HepG2 (cell line): Measurements from ENCODE around the gene TWF1. TPM values are rescaled to one million over a fixed set of nuclear protein-coding genes. Genes with fewer than 3 reads are reported as not detected.

Source experiments
- ARHGAP35 ChIP-seq: sonication (generic); formaldehyde crosslinking; IDR thresholded peaks from 2 replicates; pipeline ENCODE4 v1.9.0; 2022; ENCODE audit warnings: mild to moderate bottlenecking, inconsistent platforms, moderate library complexity, missing genetic modification reagents, borderline replicate concordance
- BRD4 ChIP-seq: sonication (generic); formaldehyde crosslinking; IDR thresholded peaks from 2 replicates; pipeline ENCODE4 v1.4.0; 2020; ENCODE audit warnings: missing genetic modification reagents
- MAX ChIP-seq: IDR thresholded peaks from 2 replicates; pipeline ENCODE4 v1.6.1; 2012; ENCODE audit warnings: inconsistent platforms
- NFKBIZ ChIP-seq: IDR thresholded peaks from 2 replicates; pipeline ENCODE4 v1.6.1; 2018; ENCODE audit warnings: missing genetic modification reagents, missing compliant biosample characterization
- NFYC ChIP-seq: IDR thresholded peaks from 2 replicates; pipeline ENCODE4 v1.6.1; 2016; ENCODE audit warnings: missing genetic modification reagents, missing compliant biosample characterization
- POGZ ChIP-seq: sonication (generic); formaldehyde crosslinking; IDR thresholded peaks from 2 replicates; pipeline ENCODE4 v1.4.0; 2020; ENCODE audit warnings: mild to moderate bottlenecking, missing genetic modification reagents
- POLR2A ChIP-seq, 2 experiments: IDR thresholded peaks; 2 replicates each; pipeline ENCODE4 v1.6.1; 2011; ENCODE audit warnings: low read depth in 2 of 2, low read length in 2 of 2, mild to moderate bottlenecking in 1 of 2, moderate library complexity in 1 of 2; ENCODE audit not compliant: insufficient read depth in 1 of 2
- REL ChIP-seq: sonication (generic); formaldehyde crosslinking; conservative IDR thresholded peaks from 2 replicates; pipeline ENCODE4 v1.8.0; 2022; ENCODE audit warnings: mild to moderate bottlenecking, missing genetic modification reagents, moderate library complexity
- SUZ12 ChIP-seq: fragments of 150-350 bp; IDR thresholded peaks from 2 replicates; pipeline ENCODE4 v1.6.1; 2014; ENCODE audit warnings: low read depth, low read length
- YEATS4 ChIP-seq: sonication (generic); formaldehyde crosslinking; IDR thresholded peaks from 2 replicates; pipeline ENCODE4 v1.4.0; 2020; ENCODE audit warnings: missing genetic modification reagents, borderline replicate concordance
- ZBTB42 ChIP-seq: sonication (generic); formaldehyde crosslinking; IDR thresholded peaks from 2 replicates; pipeline ENCODE4 v1.5.0; 2020; ENCODE audit warnings: mild to moderate bottlenecking, missing genetic modification reagents
- ZNF790 ChIP-seq: sonication (generic); formaldehyde crosslinking; IDR thresholded peaks from 2 replicates; pipeline ENCODE4 v1.8.0; 2022; ENCODE audit warnings: missing genetic modification reagents, mild to moderate bottlenecking, borderline replicate concordance
- ZNF883 ChIP-seq: sonication (generic); formaldehyde crosslinking; IDR thresholded peaks from 2 replicates; pipeline ENCODE4 v1.5.1; 2020; ENCODE audit warnings: mild to moderate bottlenecking, missing genetic modification reagents; ENCODE audit errors: not compliant biosample characterization
- polyA plus RNA-seq, 8 experiments: library from polyadenylated mRNA; depleted of rRNA in 3 of 8; stranded (reverse) in 7 of 8; unstranded in 1 of 8; fragments of >200 nt; fragmentation: Illumina TruSeq in 4 of 8; extraction: Trizol in 4 of 8; gene quantifications; 2 replicates each; pipeline versions ENCODE4 v1.2.1 to v1.2.3, GENCODE V29; 2011 to 2016; ENCODE audit warnings: low read depth in 4 of 8, missing spikeins in 1 of 8, mixed read lengths in 1 of 8; ENCODE audit not compliant: insufficient read depth in 1 of 8
- total RNA-seq, 5 experiments: library from RNA; depleted of rRNA; stranded (reverse); fragments of >200 nt; fragmentation: Illumina TruSeq; extraction: Trizol; gene quantifications; 2 replicates each; pipeline ENCODE4 v1.2.3, GENCODE V29; 2016; ENCODE audit warnings: low read depth in 1 of 5
- TF ChIP-seq, protein P1 (sequence below): sonication (generic); formaldehyde crosslinking; IDR thresholded peaks from 2 replicates; pipeline ENCODE4 v1.4.0; 2020; ENCODE audit warnings: mild to moderate bottlenecking, low read depth, missing genetic modification reagents
- TF ChIP-seq, protein P2 (sequence below): sonication (generic); formaldehyde crosslinking; IDR thresholded peaks from 2 replicates; pipeline ENCODE4 v1.4.0; 2020; ENCODE audit warnings: low read depth, mild to moderate bottlenecking, missing genetic modification reagents
- TF ChIP-seq, protein P3 (sequence below): sonication (generic); formaldehyde crosslinking; conservative IDR thresholded peaks from 2 replicates; pipeline ENCODE4 v1.4.0; 2020; ENCODE audit warnings: missing genetic modification reagents
- TF ChIP-seq, protein P4 (sequence below): sonication (generic); formaldehyde crosslinking; IDR thresholded peaks from 2 replicates; pipeline ENCODE4 v1.4.0; 2020; ENCODE audit warnings: missing genetic modification reagents, borderline replicate concordance

TWF1 gene
- total and polyA plus RNA-seq, 2 of the 13 experiments (the other 11 are each of a cell fraction or from before 2014, with no cell fraction given): 32.3 to 85.5 TPM

GRCh38 chr12:43805860-43806736 lies at the start of gene TWF1 (continued):
- 0 out of 2 replicates have a peak, but pooled peaks have one; percentile 46 for TF ChIP-seq ZBTB42 (CRISPR knock-in tag)
- peak; percentile 56; the same call in 1 of the 2 replicates for TF ChIP-seq MAX
- TF ChIP-seq, protein P1, sequence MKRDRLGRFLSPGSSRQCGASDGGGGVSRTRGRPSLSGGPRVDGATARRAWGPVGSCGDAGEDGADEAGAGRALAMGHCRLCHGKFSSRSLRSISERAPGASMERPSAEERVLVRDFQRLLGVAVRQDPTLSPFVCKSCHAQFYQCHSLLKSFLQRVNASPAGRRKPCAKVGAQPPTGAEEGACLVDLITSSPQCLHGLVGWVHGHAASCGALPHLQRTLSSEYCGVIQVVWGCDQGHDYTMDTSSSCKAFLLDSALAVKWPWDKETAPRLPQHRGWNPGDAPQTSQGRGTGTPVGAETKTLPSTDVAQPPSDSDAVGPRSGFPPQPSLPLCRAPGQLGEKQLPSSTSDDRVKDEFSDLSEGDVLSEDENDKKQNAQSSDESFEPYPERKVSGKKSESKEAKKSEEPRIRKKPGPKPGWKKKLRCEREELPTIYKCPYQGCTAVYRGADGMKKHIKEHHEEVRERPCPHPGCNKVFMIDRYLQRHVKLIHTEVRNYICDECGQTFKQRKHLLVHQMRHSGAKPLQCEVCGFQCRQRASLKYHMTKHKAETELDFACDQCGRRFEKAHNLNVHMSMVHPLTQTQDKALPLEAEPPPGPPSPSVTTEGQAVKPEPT (CRISPR knock-in tag): peak; percentile 41; the same call in 1 of the 2 replicates
- no peak for TF ChIP-seq POGZ (CRISPR knock-in tag)
- no peak for TF ChIP-seq ZNF790 (CRISPR knock-in tag)
- peak; percentile 67 to 81 for TF ChIP-seq POLR2A (IDR thresholded peaks at IDR 0.05; ENCODE audit: insufficient read depth in 1 of 2, low read depth in 2 of 2, low read length in 2 of 2)
- TF ChIP-seq NFYC: no peak
- TF ChIP-seq NFKBIZ: no peak
- TF ChIP-seq REL (CRISPR knock-in tag): no peak
- peak; percentile 76 for TF ChIP-seq YEATS4 (CRISPR knock-in tag)
- peak; percentile 54; the same call in 1 of the 2 replicates for TF ChIP-seq ARHGAP35
- TF ChIP-seq, protein P2, sequence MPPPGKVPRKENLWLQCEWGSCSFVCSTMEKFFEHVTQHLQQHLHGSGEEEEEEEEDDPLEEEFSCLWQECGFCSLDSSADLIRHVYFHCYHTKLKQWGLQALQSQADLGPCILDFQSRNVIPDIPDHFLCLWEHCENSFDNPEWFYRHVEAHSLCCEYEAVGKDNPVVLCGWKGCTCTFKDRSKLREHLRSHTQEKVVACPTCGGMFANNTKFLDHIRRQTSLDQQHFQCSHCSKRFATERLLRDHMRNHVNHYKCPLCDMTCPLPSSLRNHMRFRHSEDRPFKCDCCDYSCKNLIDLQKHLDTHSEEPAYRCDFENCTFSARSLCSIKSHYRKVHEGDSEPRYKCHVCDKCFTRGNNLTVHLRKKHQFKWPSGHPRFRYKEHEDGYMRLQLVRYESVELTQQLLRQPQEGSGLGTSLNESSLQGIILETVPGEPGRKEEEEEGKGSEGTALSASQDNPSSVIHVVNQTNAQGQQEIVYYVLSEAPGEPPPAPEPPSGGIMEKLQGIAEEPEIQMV (CRISPR knock-in tag): no peak
- TF ChIP-seq, protein P3, sequence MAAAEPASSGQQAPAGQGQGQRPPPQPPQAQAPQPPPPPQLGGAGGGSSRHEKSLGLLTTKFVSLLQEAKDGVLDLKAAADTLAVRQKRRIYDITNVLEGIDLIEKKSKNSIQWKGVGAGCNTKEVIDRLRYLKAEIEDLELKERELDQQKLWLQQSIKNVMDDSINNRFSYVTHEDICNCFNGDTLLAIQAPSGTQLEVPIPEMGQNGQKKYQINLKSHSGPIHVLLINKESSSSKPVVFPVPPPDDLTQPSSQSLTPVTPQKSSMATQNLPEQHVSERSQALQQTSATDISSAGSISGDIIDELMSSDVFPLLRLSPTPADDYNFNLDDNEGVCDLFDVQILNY: no peak
- TF ChIP-seq, protein P4, sequence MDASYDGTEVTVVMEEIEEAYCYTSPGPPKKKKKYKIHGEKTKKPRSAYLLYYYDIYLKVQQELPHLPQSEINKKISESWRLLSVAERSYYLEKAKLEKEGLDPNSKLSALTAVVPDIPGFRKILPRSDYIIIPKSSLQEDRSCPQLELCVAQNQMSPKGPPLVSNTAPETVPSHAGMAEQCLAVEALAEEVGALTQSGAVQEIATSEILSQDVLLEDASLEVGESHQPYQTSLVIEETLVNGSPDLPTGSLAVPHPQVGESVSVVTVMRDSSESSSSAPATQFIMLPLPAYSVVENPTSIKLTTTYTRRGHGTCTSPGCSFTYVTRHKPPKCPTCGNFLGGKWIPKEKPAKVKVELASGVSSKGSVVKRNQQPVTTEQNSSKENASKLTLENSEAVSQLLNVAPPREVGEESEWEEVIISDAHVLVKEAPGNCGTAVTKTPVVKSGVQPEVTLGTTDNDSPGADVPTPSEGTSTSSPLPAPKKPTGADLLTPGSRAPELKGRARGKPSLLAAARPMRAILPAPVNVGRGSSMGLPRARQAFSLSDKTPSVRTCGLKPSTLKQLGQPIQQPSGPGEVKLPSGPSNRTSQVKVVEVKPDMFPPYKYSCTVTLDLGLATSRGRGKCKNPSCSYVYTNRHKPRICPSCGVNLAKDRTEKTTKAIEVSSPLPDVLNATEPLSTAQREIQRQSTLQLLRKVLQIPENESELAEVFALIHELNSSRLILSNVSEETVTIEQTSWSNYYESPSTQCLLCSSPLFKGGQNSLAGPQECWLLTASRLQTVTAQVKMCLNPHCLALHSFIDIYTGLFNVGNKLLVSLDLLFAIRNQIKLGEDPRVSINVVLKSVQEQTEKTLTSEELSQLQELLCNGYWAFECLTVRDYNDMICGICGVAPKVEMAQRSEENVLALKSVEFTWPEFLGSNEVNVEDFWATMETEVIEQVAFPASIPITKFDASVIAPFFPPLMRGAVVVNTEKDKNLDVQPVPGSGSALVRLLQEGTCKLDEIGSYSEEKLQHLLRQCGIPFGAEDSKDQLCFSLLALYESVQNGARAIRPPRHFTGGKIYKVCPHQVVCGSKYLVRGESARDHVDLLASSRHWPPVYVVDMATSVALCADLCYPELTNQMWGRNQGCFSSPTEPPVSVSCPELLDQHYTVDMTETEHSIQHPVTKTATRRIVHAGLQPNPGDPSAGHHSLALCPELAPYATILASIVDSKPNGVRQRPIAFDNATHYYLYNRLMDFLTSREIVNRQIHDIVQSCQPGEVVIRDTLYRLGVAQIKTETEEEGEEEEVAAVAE (CRISPR knock-in tag): 0 out of 2 replicates have a peak, but pooled peaks have one; percentile 24
- TF ChIP-seq ZNF883 (CRISPR knock-in tag): peak; percentile 66
- TF ChIP-seq BRD4: no peak
- TF ChIP-seq SUZ12: no peak
